ENCODE results near the gene LRRIQ4.

The LRRIQ4 gene

DNA sequence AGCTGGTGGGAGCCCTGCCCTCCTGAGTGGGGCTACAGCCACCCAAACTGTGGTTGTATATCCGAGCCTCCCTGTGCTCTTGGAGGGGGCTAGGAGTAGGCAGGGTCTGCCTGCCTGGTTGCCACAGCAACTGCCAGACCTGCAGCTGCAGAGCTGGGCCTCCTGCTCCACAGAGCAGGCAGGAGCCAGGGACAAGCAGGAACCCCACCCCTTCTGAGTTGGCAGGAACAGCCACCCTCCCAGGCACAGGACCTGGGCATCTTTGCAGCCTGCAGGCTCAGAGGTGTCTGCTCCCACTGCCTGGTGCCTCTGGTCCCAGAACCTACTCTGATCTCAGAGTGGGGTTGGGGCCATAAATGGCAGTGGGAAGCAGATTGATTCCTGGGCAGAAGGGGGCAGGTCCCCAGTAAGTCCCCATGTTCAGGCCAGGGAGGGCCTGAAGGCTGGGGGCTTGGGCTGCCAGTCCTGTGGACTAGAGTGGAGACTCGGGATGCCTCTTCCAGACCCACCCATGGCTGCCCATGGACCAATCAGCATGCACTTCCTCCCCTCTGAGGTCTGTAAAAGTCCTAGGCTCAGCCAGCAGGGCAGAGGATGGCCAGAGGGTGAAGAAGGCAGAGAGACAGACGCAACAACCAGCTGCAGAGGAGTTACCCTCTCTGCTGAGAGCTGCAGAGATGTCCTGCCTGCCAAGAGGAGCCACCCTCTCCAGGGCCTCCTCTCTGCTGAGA lies 67.3 kb downstream of the LRRIQ4 start:
- no peak for TF ChIP-seq CTCF (IDR thresholded peaks at IDR 0.05)

GRCh38 chr3:169880576-169881250 lies 68.0 kb downstream of the LRRIQ4 start:
- TF ChIP-seq CTCF (IDR thresholded peaks at IDR 0.05) = no peak

DNA sequence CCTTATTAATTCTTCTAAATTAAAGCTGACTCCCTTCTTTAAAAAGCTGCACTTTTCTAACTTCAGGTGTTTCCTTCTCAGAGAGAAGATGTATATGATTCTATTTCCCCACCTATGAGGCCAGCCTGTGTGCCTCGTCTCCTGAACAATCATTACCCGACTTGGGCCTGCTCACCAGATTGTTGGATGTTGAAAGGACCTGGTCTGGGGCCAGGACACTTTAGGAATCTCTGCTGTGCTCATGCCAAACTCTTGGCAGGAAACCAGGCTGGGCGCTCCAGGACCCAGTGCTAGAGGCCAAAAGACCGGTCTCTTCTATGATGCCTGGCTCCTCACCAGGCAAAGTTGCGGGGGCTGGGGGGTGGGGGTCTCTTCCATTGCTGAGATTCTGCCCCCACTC lies 74.0 kb downstream of the LRRIQ4 start:
- no peak for TF ChIP-seq CTCF (IDR thresholded peaks at IDR 0.05)
